Stimulated activated naive CD8-positive, alpha-beta T cell treated with anti-CD3 and anti-CD28 coated beads, Interleukin-15, Interleukin-2, amounts not matched to agents 100 U/mL and 50 U/mL, for 24 hours (primary cell): ENCODE results near the gene FCHSD2.

Source experiments
- ATAC-seq: fragments of 150-1000 bp; cut with Tn5 transposase; one replicate; pipeline ENCODE4 v1.10.0; 2021
- DNase-seq: peaks from one replicate; pipeline ENCODE4 v3.0.0; 2021

FCHSD2 gene

DNA sequence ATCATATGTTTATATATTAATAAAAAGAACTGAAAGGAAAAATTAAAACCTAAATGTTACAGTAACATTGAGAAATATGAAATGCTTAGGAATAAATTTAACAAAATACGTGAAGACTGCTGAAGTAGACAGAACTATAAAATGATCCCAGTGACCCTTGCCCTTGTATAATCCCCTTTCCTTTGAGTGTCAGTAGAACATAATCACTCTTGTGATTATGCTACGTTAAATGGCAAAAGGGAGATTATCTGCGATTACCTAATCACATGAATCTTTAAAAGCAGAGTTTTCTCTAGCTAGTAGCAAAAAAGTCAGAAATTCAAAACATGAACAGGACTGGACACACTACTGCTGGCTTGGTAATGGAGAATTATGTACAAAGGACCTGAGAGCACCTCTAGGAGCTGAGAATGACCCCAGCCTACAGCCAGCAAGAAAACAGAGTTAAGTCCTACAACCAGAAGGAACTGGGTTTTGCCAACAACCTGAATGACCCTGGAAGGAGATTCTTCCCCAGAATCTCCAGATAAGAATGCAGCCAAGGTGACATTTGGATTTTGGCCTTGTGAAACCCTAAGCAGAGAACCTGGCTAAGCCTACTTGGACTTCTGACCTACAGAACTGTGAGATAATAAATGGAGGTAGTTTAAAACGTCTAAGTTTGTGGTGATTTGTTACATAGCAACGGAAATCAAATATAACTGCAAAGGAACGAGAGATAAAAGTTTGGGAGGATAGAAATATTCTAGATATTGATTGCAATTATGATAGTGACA is 170.7 kb downstream of the FCHSD2 start:
- ATAC-seq (no peak), DNase-seq (no peak)

DNA sequence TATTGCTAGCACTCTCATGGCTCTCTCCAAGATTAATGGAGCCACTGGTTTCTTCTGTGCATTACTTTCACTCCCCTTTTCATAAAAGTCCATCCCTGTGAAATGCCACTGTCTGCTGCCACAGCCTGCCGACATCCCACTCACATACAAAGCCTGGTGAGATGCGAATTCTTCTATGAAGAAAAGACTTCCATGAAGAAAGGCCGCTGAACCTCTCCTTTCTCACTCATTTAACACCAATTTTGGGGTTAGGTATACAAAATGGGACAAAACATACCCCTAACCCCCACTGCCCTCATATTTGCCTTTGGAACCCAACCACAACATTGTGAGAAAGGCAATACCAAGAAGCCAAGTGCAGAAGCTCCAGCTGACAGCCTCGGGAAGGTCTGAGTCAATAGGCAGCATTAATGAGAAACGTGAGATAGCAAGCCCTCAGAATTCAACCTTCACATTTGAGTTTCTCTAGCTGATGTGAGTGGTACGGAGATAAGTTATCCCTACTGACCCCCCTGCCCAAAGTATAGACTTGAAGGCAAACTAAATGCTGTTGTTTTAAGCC is 171.5 kb downstream of the FCHSD2 start:
- ATAC-seq: peak; percentile 37

DNA sequence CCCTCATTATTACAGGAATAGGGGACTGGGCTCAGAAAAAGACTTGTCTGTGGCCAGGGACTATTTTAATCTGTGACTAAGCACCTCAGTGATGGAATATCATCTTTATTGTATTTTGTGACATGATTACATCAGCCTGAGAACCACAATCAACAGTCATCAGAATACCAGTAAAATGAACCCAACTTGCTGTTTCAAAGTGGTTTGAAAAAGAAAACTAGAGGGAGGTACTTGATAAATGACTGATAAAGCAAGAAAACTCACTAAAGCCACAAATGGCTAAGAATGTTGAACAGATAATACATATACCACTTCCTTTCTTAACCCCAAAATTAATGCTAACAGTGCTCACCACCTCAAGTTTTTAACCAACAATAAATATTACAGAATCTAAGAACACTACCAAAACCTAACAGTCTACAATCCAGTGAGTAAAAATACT is 172.2 kb downstream of the FCHSD2 start:
- DNase-seq (no peak), ATAC-seq (peak; percentile 88)

More for the DNA sequence above, 171.5 kb downstream of the FCHSD2 start:
- peak; percentile 34 for DNase-seq

DNA sequence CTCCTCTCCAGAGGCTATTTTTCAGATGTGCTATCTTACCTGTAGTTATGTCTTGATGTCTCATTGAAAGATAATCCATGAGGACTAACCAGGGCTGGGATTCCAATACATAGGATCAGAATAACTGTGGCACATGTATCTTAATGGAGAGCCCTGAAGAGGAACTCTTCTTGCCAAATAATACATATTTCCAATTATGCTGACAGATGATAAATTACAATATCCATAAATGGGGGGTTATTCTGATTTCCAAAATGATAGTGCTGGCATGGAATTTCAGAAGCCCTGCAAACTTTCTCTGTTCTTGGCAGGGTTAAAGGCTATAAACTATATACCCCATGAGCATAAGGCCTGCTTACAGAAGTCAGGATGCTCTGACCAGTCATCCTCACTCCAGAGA is 173.7 kb downstream of the FCHSD2 start:
- DNase-seq (no peak), ATAC-seq (no peak)

DNA sequence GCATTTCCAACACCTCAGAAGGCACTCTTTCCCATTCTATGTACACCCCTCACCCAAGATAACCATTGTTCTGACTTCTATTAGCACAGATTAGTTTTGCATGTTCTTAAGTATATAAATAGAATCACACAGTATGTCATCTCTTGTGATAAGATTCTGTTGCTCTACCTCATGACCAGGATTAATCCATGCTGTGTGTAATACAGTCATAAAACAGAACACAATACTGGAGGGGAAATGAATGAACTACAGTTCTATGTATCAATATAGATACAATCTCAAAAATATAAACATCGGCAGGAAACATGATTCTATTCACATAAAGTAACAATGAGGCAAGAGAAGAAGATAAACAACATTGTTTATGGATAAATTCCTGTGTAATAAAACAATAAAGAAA is 176.4 kb downstream of the FCHSD2 start:
- DNase-seq (no peak), ATAC-seq (no peak)

DNA sequence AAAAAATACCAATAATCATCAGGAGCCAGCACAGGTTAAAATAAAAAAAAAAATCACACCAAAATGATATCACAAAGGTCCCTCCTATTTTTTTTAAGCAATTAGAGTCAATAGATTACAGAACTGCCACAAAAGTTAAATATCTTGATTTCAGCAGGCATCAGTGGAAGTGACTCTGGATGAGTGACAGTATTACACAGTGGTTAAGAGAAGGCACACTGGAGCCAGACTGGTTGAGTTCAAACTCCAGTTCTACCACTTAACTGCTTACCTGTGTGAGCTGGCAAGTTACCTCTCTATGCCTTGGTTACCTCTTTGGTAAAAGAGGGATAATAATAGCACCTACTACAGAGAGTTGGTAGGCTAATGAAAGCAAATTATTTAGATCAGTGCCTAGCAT is 179.4 kb downstream of the FCHSD2 start:
- ATAC-seq: no peak

DNA sequence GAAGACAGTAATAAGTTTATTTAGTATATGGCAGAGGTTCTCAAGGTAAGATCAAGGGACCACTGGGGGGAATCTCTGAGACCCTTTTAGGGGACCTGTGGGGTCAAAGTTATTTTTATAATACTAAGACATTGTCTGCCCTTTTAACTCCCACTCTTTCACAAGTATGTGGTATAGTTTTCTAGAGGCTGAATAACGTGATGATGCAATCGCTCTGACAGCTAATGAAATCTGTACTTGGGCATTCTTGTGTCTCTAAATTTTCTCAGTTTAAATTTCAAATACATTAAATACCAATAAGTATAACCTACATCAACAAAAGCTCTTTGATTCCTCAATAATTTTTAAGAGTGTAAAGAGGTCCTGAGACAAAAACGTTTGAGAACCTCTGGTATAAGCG is 180.0 kb downstream of the FCHSD2 start:
- DNase-seq (no peak), ATAC-seq (peak; percentile 49)

More for the DNA sequence above, 179.4 kb downstream of the FCHSD2 start:
- DNase-seq: no peak

DNA sequence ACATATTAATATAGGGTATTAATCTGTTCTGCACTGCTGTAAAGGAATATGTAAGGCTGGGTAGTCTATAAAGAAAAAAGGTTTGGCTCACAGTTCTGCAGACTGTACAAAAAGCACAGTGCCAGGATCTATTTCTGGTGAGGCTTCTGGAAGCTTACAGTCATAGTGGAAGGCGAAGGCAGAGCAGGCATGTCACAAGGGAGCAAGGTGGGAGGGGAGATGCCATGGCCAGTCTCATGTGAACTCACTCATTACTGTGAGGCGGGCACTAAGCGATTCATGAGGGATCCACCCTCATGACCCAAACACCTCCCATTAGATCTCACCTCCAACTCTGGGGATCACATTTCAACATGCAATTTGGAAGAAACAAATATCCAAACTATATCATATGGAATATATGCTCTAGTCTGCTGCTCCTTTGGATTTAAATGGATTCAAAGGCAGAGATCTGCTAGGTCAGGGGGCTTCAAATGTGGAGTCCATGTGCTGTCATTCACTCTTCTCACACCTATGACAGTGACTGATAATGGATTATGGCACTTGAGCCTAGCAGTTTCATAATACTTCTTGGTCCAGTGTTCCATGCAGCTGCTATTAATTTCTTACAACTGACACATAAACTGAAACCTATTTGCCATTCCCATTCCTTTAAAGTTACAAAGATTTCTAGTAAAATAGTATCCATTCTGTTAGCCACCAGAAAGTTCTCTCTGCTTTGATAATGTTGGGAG is 182.0 kb downstream of the FCHSD2 start:
- no peak for ATAC-seq
- no peak for DNase-seq

DNA sequence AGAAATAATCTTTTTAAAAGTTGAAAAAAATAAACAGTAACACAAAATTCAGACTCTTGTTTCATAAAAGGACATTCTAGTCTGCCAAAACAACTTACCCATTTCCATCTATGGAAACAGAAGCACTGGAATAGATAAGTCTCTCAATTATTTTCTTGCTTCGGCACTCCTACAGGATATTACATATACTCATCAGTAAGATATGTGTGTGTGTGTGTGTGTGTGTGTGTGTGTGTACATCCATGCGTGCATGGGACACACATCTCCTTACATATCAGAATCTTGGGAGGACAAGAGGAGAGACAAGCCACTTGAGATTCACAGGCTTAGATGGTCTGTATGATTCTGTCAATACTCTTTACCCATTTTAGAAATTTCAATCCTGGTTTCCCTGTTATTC is 183.3 kb downstream of the FCHSD2 start:
- DNase-seq (no peak), ATAC-seq (no peak)

DNA sequence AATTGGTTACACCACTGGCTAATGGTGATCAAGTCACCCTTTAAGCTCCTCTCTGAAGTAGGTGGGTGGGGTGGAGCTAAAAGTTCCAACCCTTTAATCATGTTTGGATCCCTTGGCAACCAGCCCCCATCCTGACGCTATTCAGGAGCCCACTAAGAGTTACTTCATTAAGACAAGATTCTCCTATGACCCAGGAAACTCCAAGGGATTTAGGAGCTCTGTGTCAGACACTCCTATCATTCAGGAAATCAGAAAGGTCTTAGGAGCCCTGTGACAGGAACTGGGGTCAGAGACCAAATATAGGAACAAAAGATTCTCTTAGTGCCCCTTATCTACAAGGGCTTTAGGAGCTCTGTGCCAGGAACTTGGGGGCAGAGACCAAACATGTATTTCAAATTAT is 186.7 kb downstream of the FCHSD2 start:
- ATAC-seq (no peak), DNase-seq (no peak)

DNA sequence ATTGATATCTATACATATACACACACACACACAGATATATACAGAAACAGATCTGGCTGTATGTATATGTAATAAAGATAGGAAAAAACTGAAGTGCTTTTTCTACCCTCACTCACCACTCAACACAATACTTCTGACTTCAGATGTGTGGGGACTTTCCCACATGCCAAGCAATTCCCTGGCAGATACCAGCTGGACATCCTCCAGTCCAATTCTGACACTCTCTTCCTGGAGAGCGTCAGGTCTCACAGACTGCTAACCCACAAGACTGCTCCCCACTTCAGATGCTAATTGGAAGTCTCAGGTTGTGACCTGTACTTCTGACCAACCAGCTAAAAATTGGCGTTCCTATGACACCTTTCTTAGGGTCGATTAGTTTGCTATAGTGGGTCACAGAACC is 187.3 kb downstream of the FCHSD2 start:
- ATAC-seq: no peak
- DNase-seq: no peak

DNA sequence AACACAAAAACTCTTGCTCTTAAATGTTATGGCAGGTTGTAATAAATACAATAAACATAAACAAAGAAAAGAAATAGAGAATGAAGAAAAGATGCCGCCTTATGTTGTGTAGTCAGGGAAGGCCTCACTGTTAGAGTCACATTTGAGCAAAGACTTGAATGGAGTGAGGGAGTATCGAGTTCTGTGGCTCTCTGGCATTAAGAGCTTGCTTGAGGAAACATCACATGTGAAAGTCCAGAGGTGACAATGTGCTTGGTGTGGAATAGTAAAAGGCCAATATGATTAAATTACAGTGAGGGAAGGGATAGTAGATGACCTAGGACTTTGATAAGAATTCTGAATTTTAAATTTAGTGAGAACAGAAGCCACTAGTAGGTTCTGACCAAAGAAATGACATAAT is 188.5 kb downstream of the FCHSD2 start:
- DNase-seq (no peak), ATAC-seq (no peak)

DNA sequence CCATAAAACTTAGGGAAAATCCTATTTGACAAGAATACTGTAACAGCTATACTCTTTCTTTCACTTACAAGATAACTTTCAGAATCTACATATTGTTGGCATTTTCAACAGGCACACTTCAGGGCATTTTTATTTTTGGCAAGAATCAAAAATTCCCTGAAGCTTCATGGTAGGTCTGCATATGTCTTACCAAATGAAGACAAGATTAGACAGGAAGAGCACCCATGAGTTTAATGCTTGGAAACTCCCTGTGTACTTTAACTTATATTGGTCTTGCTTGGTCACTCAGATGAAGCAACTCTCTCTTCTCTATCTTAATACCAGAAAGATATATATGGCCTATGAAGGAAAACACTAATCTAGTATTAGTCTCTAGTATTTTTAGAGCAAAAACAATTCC is 190.2 kb downstream of the FCHSD2 start:
- ATAC-seq (peak; percentile 40), DNase-seq (no peak)

DNA sequence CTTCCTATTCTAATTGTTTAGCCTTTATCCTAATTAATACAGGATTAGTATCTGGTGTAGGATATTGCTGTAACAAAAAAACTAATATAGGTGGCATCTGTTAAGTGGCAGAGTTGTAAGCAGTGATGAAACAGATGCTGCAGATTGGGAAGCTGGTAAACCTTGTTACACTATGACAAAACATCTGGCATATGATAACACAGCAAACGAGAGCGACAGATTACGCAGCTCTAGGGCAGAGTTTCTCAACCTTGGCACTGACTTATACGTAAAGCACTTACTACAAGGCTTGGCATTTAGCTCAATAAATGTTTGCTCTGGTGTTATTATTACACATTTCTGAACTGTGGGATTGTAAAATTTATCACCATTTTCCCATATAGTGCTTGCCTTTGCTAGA is 190.9 kb downstream of the FCHSD2 start:
- no peak for ATAC-seq
- DNase-seq: no peak

DNA sequence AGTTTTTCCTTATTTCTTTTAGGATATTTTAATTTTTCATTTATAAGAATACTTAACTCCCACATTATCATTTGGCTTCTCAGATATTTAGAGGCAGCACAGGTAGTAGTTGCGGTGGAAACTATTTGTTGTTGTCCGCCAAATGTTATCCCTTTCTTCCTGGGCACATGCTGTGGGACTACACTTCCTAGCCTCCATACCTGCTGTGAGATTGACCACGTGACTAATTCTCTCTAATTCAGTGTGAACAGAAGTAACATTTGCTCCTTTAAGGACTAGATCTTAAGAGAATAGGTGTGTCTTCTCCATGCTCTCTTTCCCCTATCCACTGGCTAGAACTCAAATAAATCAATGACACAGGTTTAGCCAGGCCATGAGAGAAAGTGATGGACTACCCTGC is 191.4 kb downstream of the FCHSD2 start:
- DNase-seq (no peak), ATAC-seq (no peak)

DNA sequence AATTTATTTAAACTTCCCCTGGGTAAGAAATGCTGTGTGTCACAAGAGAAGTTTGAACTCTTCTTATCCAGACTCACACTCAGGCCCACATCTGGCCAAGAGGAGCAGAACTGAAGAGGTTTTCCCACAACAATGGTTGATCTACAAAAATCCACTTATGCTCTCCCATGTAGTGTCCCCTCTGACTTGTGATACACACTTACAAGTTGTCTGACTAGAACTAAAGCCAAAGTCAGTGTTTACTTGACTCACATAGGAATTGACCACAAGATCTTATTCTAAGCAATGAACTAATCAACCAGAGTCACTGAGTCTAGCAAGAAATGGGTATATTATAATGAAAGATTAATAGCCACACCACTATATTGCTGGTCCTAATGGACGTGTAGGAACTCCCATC is 194.9 kb downstream of the FCHSD2 start:
- no peak for DNase-seq
- no peak for ATAC-seq

DNA sequence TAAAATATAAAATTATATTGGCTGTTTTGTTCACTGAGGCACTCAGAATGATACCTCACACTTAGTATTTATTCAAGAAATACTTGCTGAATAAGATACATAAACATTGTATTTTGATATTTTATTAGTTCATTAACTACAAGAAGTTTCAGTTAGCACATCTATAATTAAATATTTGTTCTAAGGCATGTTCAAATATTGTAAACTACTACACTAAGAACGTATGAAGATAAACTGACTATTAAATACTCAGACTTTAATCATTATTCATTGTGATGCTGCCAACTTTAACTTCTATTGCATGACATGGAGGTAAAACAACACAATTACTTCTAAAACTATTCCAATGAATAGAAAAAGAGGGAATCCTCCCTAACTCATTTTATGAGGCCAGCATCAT is 198.5 kb downstream of the FCHSD2 start:
- no peak for ATAC-seq
- no peak for DNase-seq

DNA sequence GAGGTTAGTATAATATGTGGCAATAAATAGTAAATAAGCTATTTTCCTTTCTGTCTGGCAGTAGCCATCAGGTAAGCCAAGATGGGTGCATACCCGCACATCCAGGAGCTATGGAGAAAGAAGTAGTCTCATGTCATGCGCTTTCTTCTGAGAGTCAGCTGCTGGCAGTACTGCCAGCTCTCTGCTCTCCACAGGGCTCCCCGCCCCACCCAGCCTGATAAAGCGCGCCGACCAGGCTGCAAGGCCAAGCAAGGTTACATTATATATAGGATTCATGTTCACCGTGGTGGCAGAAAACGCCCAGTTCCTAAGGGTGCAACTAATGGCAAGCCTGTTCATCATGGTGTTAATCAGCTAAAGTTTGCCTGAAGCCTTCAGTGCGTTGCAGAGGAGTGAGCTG is 201.7 kb downstream of the FCHSD2 start:
- DNase-seq: no peak
- ATAC-seq: no peak

DNA sequence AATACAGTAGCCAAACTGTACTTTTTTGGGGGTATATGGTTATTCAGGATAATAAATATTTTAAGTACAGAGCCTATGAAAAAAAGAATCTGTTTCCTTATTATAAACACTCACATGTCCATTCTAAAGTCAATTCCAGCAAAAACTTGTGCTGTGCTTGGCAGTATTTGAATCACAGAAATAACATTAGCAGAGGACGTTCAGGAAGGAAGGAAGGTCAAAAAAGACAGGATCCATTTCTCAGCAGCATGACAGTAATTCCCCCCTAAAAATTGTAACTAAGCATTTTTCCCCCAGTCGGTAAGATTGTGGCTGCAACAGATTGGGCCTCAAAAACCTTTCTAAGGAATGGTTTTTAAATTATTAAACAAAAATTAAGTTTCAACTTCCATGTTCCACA is 203.1 kb downstream of the FCHSD2 start:
- DNase-seq (no peak), ATAC-seq (no peak)

DNA sequence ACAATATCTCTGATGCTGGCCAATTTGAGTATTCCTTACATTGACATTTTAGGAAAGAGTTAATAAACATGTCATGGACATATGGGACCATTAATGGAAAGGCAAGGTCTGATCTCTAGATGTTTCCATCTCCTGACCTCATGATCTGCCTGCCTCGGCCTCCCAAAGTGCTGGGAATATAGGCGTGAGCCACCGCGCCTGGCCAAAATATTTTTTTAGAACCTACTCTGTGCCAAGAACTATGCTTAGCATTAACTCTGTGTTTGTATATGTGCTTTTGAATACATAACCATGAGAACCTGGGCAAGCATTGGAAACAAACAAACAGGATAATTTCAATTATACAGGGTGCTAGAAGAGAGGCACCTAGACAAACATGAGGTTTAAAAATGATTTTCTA is 204.7 kb downstream of the FCHSD2 start:
- ATAC-seq (no peak), DNase-seq (no peak)

DNA sequence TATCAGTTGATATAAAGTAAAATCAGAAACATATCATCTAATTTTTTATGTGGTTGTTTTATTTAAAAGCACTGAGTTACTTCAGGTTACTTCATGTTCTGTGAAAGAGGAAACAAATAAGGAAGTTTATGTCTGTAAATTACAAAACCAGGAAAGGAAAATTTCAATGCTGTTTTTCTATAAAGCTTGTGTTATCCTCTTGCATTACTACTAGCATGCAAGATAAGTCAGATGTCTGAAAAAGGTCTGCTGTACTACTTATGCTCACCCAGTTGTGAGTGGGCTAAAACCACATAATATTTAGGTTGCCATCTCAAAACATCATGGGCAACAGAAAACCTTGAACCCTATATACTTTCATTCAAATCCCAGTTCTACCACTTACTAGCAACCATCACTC is 206.4 kb downstream of the FCHSD2 start:
- ATAC-seq: no peak
- DNase-seq: no peak

DNA sequence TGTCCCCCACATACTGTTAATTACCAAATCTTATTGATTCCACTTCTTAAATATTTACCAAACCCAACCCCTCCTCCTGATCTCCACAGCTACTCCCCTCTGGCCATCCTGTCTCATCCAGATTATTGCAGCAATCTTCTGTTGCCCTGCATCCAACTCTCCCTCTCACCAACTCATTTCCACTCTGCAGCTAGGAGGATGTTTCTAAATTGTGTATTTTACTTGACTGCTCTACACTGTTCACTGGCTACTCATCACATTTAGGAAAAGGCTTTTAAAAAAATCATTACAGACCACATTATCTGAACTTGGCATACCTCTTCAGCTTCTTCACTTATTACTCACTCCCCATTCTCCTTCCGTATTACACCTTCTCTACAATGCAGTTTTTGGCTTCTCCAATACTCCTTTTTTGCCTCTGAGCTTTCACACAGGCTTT is 210.0 kb downstream of the FCHSD2 start:
- no peak for DNase-seq
- no peak for ATAC-seq

DNA sequence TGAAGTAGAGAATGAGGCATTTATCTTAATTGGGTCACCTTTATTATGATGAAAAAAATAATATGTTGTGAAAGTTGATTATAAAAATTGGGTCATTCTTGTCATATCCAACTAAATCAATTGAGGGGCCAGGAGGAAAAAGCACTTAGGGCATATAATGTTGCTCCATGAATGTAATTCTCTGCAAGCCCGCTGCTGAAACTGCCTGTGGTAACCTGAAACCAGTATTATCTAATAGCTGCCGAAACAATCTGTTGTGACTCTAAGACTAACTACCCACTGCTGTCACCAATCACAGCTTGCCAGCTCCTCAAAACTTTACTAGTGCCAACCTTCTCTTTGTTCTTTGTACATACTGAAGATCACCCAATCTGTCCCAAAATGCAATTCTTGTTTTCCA is 212.1 kb downstream of the FCHSD2 start:
- DNase-seq (no peak), ATAC-seq (no peak)
